Progenitor cell of endocrine pancreas (in vitro differentiated cells): Measurements from ENCODE around the gene FOXD3. TPM values are rescaled to one million over a fixed set of nuclear protein-coding genes. Genes with fewer than 3 reads are reported as not detected.

ENCODE experiments used
- DNase-seq: peaks from one replicate; pipeline ENCODE4 v3.0.0; 2021; ENCODE audit warnings: low spot score; ENCODE audit not compliant: unreplicated experiment
- H3K27ac Mint-ChIP-seq: 2 replicates; pipeline ENCODE4 v1.8.0; 2021; ENCODE audit warnings: mild to moderate bottlenecking, moderate library complexity, mixed read lengths
- H3K27me3 Mint-ChIP-seq: 2 replicates; pipeline ENCODE4 v1.8.0; 2021; ENCODE audit warnings: mixed read lengths
- H3K36me3 Mint-ChIP-seq: 2 replicates; pipeline ENCODE4 v1.8.0; 2022; ENCODE audit warnings: mixed read lengths; ENCODE audit not compliant: insufficient read depth
- H3K4me1 Mint-ChIP-seq: 2 replicates; pipeline ENCODE4 v1.8.0; 2021; ENCODE audit warnings: low read depth, mixed read lengths
- H3K4me3 Mint-ChIP-seq: 2 replicates; pipeline ENCODE4 v1.8.0; 2021; ENCODE audit warnings: low read depth, mild to moderate bottlenecking, moderate library complexity, mixed read lengths
- H3K9me3 Mint-ChIP-seq: 2 replicates; pipeline ENCODE4 v1.8.0; 2021; ENCODE audit warnings: low read depth, mixed read lengths
- CTCF ChIP-seq: fragments of 200-600 bp; sonication (generic); IDR thresholded peaks from one replicate; pipeline ENCODE4 v1.5.0; 2021; ENCODE audit warnings: antibody characterized with exemption, mild to moderate bottlenecking; ENCODE audit not compliant: unreplicated experiment
- total RNA-seq: library from RNA; stranded (reverse); gene quantifications from 2 replicates; pipeline ENCODE4 v1.2.1, GENCODE V29; 2021

The FOXD3 gene
- total RNA-seq, 1 donor from 2014 or later, result not detected

DNA sequence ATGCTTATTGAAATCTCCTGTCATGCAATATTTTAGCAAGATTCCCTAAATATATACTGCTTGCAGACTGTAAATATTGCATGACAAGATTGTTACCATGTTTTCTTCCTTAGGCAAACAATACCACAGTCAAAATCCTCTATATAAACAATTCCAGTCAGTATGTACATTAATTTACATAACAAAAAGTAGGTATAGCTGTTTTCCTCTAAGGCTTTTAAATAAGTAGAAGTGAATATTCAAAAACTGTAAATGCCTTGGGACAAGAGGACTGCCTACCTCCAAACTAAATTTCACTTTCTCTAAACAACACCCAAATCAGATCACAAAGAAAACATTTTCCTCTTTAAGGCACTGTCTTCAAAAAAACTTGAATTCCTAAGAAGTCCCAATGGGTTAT lies 17.3 kb upstream of the FOXD3 start:
- H3K36me3 Mint-ChIP-seq, result no peaks in the 10 kb centered on the region
- H3K4me1 Mint-ChIP-seq, result no peaks in the 10 kb centered on the region
- no peak overlapping the region for H3K4me3 Mint-ChIP-seq
- H3K27ac Mint-ChIP-seq, result no peak overlapping the region
- DNase-seq, result no peak
- H3K9me3 Mint-ChIP-seq, result peaks cover 8% of the 10 kb centered on the region
- no peak for TF ChIP-seq CTCF
- peaks cover 42% of the 10 kb centered on the region for H3K27me3 Mint-ChIP-seq

GRCh38 chr1:63307196-63307794 lies 15.1 kb upstream of the FOXD3 start:
- TF ChIP-seq CTCF, result no peak
- H3K9me3 Mint-ChIP-seq, result peaks cover 8% of the 10 kb centered on the region
- no peaks in the 10 kb centered on the region for H3K36me3 Mint-ChIP-seq
- peaks cover 44% of the 10 kb centered on the region for H3K27me3 Mint-ChIP-seq
- no peak overlapping the region for H3K4me3 Mint-ChIP-seq
- H3K27ac Mint-ChIP-seq, result no peak overlapping the region
- no peak for DNase-seq
- H3K4me1 Mint-ChIP-seq, result no peaks in the 10 kb centered on the region

GRCh38 chr1:63316598-63316983 lies 5.8 kb upstream of the FOXD3 start:
- DNase-seq, result no peak
- Mint-ChIP-seq H3K4me3 (no peak overlapping the region), H3K36me3 (no peaks in the 10 kb centered on the region), H3K4me1 (peaks cover 5% of the 10 kb centered on the region), H3K27me3 (peaks cover 84% of the 10 kb centered on the region), H3K27ac (no peak overlapping the region), H3K9me3 (no peaks in the 10 kb centered on the region)
- TF ChIP-seq CTCF, result no peak

DNA sequence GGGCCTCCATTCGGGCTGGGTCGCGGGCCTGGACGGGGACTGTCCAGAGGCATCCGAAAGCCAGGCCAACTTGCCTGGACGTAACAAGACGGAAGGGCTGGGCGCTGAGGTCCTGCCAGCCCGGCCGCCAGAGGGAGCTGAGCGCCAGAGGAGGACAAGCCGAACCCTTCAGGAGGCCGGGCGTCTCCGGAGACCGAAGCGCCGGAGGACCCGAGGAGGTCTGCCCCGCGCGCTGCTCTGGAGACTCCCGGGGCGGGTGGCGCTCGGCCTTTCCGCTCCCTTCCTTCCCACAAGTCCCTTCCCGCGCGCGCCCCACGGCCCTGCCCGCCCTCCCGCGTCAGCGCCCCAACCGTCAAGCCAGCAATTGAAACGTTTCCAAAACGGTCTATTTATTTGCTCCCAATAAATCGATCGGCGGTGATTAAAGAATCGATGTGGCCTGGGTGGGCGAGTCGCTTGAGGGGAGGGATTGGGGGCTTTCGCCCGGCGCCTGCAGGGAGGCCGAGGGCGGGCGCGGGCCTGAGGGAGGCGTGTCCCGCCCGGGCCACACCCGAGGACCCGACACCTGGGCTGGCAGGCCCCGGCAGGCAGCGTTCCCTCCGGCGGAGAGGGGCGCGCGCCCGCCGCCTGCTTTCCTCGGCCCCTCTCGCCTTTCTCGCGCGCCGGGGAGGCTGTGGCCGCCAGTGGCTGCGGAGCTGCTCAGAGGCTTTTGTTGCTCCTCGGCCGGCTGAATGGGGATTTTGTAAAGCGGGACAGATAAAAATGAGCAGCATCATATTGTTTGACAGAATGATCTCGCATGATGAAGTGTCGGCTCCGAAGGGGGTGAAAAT lies 5.2 kb upstream of the FOXD3 start:
- Mint-ChIP-seq H3K9me3 (no peaks in the 10 kb centered on the region), H3K27me3 (peaks cover 89% of the 10 kb centered on the region), H3K36me3 (no peaks in the 10 kb centered on the region), H3K27ac (no peak overlapping the region), H3K4me3 (peak overlapping the region; percentile 53), H3K4me1 (peaks cover 8% of the 10 kb centered on the region)
- peak; percentile 57 for DNase-seq
- TF ChIP-seq CTCF, result peak; percentile 65

DNA sequence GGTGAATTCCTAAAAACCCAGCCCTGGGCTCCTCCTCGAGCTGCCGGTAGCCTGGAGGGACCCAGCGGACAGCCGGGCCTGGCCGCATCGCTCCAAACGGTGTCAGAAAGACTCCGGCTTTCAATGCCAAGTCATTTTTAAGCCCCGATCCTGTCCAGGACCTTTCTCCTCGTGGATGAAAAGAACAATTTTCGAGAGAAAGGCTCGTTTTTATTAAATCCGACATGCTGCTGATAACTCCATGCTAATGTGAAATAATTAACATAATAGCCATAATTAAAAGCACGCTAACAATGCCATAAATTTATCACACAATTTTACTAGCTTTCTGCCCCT lies 4.6 kb upstream of the FOXD3 start:
- H3K9me3 Mint-ChIP-seq, result no peaks in the 10 kb centered on the region

More for the DNA sequence above, 4.6 kb upstream of the FOXD3 start:
- Mint-ChIP-seq H3K27ac (no peak overlapping the region), H3K27me3 (peaks cover 87% of the 10 kb centered on the region), H3K4me3 (peak overlapping the region; percentile 53), H3K36me3 (no peaks in the 10 kb centered on the region), H3K4me1 (peaks cover 9% of the 10 kb centered on the region)
- no peak for TF ChIP-seq CTCF
- no peak for DNase-seq
